Hepatocyte (in vitro differentiated cells): ENCODE results near the gene SLC25A27.

Source experiments
- EZH2 ChIP-seq: fragments of 200-600 bp; sonication (generic); IDR thresholded peaks from 2 replicates; pipeline ENCODE4 v1.6.1; 2016; ENCODE audit warnings: antibody characterized with exemption, mild to moderate bottlenecking, borderline replicate concordance
- EZH2phosphoT487 ChIP-seq: fragments of 200-600 bp; sonication (generic); IDR thresholded peaks from one replicate; pipeline ENCODE4 v1.6.1; 2018; ENCODE audit warnings: antibody characterized with exemption, mild to moderate bottlenecking, low read depth, moderate library complexity; ENCODE audit not compliant: unreplicated experiment, severe bottlenecking
- TF ChIP-seq, protein P1 (sequence below): fragments of 200-600 bp; sonication (generic); IDR thresholded peaks from 2 replicates; pipeline ENCODE4 v1.5.1; 2016; ENCODE audit warnings: antibody characterized with exemption, mild to moderate bottlenecking; ENCODE audit not compliant: poor library complexity

DNA sequence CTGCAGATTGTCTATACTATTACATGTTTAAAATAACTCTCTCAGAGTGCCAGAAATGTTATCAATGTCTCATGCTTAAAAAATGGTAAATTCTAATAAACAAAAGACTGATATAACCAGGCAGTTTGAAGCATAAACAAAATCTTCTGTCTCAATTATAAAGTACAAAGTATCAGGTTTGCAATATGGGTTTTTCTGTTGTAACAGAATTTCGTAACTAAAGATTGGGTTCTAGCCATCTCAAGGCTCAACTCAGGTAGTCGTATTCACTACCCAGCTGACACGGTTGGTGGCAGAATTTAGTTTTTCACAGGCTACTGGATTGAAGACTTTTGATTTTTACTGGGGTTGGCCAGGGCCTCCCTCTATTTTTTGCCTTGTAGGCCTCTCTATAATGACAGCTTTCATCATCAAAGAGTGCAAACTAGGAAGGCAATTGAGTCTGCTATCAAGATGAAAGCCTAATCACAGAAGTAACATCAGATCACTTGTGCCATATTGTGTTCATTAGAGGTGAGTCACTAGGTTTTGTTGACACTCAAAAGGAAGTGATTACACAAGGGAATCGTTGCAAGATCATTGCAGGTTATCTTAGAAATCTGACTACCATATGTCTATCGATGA is 3.8 kb upstream of the SLC25A27 start:
- no peak for TF ChIP-seq EZH2
- TF ChIP-seq, protein P1, sequence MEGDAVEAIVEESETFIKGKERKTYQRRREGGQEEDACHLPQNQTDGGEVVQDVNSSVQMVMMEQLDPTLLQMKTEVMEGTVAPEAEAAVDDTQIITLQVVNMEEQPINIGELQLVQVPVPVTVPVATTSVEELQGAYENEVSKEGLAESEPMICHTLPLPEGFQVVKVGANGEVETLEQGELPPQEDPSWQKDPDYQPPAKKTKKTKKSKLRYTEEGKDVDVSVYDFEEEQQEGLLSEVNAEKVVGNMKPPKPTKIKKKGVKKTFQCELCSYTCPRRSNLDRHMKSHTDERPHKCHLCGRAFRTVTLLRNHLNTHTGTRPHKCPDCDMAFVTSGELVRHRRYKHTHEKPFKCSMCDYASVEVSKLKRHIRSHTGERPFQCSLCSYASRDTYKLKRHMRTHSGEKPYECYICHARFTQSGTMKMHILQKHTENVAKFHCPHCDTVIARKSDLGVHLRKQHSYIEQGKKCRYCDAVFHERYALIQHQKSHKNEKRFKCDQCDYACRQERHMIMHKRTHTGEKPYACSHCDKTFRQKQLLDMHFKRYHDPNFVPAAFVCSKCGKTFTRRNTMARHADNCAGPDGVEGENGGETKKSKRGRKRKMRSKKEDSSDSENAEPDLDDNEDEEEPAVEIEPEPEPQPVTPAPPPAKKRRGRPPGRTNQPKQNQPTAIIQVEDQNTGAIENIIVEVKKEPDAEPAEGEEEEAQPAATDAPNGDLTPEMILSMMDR: no peak
- no peak for TF ChIP-seq EZH2phosphoT487
